Calu3 (cell line): ENCODE results near the gene GPC3. TPM values are rescaled to one million over a fixed set of nuclear protein-coding genes. Genes with fewer than 3 reads are reported as not detected.

Source experiments
- BruUV-seq: library from RNA; stranded (reverse); fragments of 400-500 nt; replicated peaks from 2 replicates; lab custom pipeline; 2021; lab: Mats Ljungman, UMichigan
- CTCF ChIA-PET: fragments of 300-600 bp; sonication (Branson Sonifier 250); formaldehyde crosslinking; loops from one replicate; lab custom pipeline; 2022; ENCODE audit warnings: antibody characterized with exemption; lab: Charles Lee
- DNase-seq: peaks from one replicate; pipeline ENCODE4 v3.0.0; 2022
- H3K27ac Mint-ChIP-seq: one replicate; pipeline ENCODE4 v1.8.0; 2022; ENCODE audit warnings: mixed read lengths; ENCODE audit not compliant: unreplicated experiment
- H3K27me3 Mint-ChIP-seq: one replicate; pipeline ENCODE4 v1.8.0; 2022; ENCODE audit warnings: mixed read lengths; ENCODE audit not compliant: unreplicated experiment
- H3K36me3 Mint-ChIP-seq: one replicate; pipeline ENCODE4 v1.8.0; 2022; ENCODE audit warnings: mild to moderate bottlenecking, moderate library complexity, mixed read lengths; ENCODE audit not compliant: insufficient read depth, unreplicated experiment
- H3K4me1 Mint-ChIP-seq: one replicate; pipeline ENCODE4 v1.8.0; 2022; ENCODE audit warnings: mild to moderate bottlenecking, low read depth, mixed read lengths; ENCODE audit not compliant: unreplicated experiment
- H3K4me3 Mint-ChIP-seq: one replicate; pipeline ENCODE4 v1.8.0; 2022; ENCODE audit warnings: mild to moderate bottlenecking, low read depth, moderate library complexity, mixed read lengths; ENCODE audit not compliant: unreplicated experiment
- H3K9me3 Mint-ChIP-seq: one replicate; pipeline ENCODE4 v1.8.0; 2022; ENCODE audit warnings: low read depth, mixed read lengths; ENCODE audit not compliant: unreplicated experiment
- CTCF ChIP-seq: fragments of 200-600 bp; IDR thresholded peaks from one replicate; pipeline ENCODE4 v1.8.0; 2022; ENCODE audit warnings: antibody characterized with exemption; ENCODE audit not compliant: unreplicated experiment
- intact Hi-C: fragments of 100-400 bp; cut with micrococcal nuclease; formaldehyde crosslinking; loops from one replicate; pipeline ENCODE4 v1.10.0; 2022; ENCODE audit not compliant: unreplicated experiment
- total RNA-seq: library from RNA; stranded (reverse); gene quantifications from 2 replicates; pipeline ENCODE4 v1.2.3, GENCODE V29; 2022

GPC3 gene
- total RNA-seq, 1 experiment from 2014 or later, result 2.3 TPM

GRCh38 chrX:133534172-133534571 lies 451.2 kb downstream of the GPC3 start:
- no peak for TF ChIP-seq CTCF
- intact Hi-C loops, result no loop called here
- CTCF ChIA-PET, result no interaction called here
- BruUV-seq, result no TSS peak
- Mint-ChIP-seq H3K36me3 (no peaks in the 10 kb centered on the region), H3K4me1 (no peaks in the 10 kb centered on the region), H3K9me3 (no peaks in the 10 kb centered on the region), H3K27ac (no peak overlapping the region), H3K4me3 (no peak overlapping the region), H3K27me3 (no peaks in the 10 kb centered on the region)
- DNase-seq, result no peak

GRCh38 chrX:133533249-133533648 lies 452.1 kb downstream of the GPC3 start:
- BruUV-seq, result no TSS peak
- H3K36me3 Mint-ChIP-seq, result no peaks in the 10 kb centered on the region
- intact Hi-C loops, result no loop called here
- H3K9me3 Mint-ChIP-seq, result no peaks in the 10 kb centered on the region
- no peak overlapping the region for H3K27ac Mint-ChIP-seq
- no peaks in the 10 kb centered on the region for H3K27me3 Mint-ChIP-seq
- H3K4me1 Mint-ChIP-seq, result no peaks in the 10 kb centered on the region
- TF ChIP-seq CTCF, result no peak
- DNase-seq, result no peak
- H3K4me3 Mint-ChIP-seq, result no peak overlapping the region
- CTCF ChIA-PET, result no interaction called here

GRCh38 chrX:133530960-133531359 lies 454.4 kb downstream of the GPC3 start:
- BruUV-seq, result no TSS peak
- Mint-ChIP-seq H3K36me3 (no peaks in the 10 kb centered on the region), H3K27ac (no peak overlapping the region), H3K4me1 (peaks cover 12% of the 10 kb centered on the region), H3K9me3 (no peaks in the 10 kb centered on the region), H3K4me3 (no peak overlapping the region), H3K27me3 (no peaks in the 10 kb centered on the region)
- intact Hi-C loops, result no loop called here
- CTCF ChIA-PET, result no interaction called here
- TF ChIP-seq CTCF, result no peak
- DNase-seq, result no peak

GRCh38 chrX:133529578-133529977 lies 455.8 kb downstream of the GPC3 start:
- Mint-ChIP-seq H3K4me3 (no peak overlapping the region), H3K27ac (no peak overlapping the region), H3K9me3 (no peaks in the 10 kb centered on the region), H3K4me1 (peaks cover 12% of the 10 kb centered on the region), H3K27me3 (no peaks in the 10 kb centered on the region), H3K36me3 (no peaks in the 10 kb centered on the region)
- intact Hi-C loops, result no loop called here
- CTCF ChIA-PET, result no interaction called here
- no peak for DNase-seq
- TF ChIP-seq CTCF, result no peak
- BruUV-seq, result no TSS peak
